HG02798 (cell line): Measurements from ENCODE around the gene TENT5D.
"Not testable (repeated sequence)": the region's sequence is repeated elsewhere in the genome, so short reads cannot be mapped to it uniquely, and the experiment has no call there.

Experiments used
- ATAC-seq: cut with Tn5 transposase; IDR thresholded peaks from one replicate; pipeline ENCODE4 v1.9.1; 2021; ENCODE audit warnings: mild to moderate bottlenecking; ENCODE audit not compliant: unreplicated experiment, poor library complexity

Gene TENT5D

DNA sequence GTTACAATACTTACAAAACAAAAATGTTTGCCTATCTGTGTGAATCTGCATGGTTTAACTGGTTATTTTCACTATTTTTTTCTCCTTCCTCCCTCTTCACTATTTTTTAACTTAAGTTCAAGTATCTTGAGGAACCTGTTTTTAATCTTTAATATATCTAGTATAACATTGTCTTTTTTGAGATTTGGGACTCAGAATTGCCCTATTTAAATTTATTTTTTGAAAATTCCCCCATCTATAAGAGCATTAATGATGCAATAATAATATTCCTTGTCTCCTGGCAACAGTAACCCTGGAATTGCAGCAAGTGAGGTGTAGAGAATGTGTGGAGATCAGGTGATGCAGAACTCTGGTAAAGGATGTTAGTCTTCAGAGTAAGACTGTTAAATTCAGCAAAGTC lies at the start of gene TENT5D:
Gene TENT5D (plus strand): TSS at position 301 of the 400 bp plus-strand sequence. CDS start 22,093 bp downstream, outside the sequence.
- ATAC-seq: no peak

DNA sequence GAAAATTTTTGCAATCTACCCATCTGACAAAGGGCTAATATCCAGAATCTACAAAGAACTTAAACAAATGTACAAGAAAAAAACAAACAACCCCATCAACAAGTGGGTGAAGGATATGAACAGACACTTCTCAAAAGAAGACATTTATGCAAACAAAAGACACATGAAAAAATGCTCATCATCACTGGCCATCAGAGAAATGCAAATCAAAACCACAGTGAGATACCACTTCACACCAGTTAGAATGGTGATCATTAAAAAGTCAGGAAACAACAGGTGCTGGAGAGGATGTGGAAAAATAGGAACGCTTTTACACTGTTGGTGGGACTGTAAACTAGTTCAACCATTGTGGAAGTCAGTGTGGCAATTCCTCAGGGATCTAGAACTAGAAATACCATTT lies 34.6 kb upstream of the TENT5D start:
- not testable (repeated sequence) for ATAC-seq

DNA sequence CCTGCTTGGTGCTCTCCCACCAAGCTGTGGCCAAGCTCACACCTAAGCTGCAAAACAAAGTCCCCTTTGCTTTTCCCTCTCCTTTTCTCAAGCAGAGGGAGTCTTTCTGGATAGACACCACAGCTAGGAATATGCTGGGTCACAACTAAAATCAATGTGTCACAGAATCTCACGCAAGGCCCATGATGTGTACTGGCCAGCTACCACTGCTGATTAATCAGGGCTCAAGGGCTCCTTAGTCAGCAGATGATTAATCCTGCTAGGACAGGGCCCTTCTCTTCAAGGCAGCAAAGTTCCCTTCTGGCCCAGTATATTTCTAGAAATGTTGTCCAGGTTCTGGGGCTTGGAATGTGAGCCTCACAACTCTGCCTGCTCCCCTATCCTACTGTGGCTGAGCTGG lies 32.0 kb upstream of the TENT5D start:
- no peak for ATAC-seq

DNA sequence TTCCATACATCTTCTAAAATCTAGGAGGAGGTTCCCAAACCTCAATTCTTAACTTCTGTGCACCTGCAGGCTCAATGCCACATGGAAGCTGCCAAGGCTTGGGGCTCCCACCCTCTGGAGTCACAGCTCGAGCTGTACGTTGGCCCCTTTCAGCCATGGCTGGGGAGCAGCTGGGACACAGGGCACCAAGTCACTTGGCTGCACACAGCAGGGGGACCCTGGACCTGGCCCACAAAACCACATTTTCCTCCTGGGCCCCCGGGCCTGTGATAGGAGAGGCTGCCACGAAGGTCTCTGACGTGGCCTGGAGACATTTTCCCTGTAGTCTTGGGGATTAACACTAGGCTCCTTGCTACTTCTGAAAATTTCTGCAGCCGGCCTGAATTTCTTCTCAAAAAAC lies 8.2 kb upstream of the TENT5D start:
- no peak for ATAC-seq

DNA sequence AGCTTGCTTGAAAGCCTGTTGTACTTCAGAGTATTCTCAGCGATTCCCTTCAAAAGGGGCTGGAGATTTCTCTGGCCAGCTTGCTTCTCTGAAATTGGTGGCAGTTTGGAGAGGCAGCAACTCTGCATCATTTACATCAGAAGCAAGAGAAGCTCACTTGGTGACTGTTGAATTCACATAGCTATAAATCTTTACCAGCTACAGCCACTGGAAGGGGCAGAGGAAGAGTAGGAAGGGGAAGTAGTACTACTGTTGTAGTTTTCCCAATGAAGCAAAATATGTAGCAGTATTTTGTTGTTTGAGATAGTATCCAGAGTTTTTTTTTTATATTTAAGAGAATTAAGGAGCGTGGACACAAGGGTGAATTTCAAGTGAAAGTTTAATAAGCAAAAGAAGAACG lies 2.8 kb downstream of the TENT5D start:
- ATAC-seq: no peak

DNA sequence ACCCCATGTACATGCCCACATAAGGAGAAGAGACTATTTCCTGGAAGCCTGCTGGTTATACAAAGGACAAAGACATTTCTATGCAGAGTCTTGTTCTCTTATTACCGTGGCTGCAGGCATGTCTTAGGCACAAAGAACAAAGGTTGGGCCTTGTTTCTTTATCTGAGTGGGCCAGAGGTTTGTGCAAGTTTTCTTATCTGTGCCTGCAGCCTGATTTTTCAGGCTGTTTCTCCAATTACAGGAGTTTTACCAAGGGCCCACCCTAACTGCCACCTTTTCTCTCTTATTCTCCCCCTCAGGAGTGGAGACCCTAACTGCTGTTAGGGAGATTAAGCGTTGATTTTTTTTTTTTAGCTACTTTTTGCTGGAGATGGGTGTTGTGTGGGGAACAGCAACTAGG lies 3.5 kb downstream of the TENT5D start:
- ATAC-seq: no peak

DNA sequence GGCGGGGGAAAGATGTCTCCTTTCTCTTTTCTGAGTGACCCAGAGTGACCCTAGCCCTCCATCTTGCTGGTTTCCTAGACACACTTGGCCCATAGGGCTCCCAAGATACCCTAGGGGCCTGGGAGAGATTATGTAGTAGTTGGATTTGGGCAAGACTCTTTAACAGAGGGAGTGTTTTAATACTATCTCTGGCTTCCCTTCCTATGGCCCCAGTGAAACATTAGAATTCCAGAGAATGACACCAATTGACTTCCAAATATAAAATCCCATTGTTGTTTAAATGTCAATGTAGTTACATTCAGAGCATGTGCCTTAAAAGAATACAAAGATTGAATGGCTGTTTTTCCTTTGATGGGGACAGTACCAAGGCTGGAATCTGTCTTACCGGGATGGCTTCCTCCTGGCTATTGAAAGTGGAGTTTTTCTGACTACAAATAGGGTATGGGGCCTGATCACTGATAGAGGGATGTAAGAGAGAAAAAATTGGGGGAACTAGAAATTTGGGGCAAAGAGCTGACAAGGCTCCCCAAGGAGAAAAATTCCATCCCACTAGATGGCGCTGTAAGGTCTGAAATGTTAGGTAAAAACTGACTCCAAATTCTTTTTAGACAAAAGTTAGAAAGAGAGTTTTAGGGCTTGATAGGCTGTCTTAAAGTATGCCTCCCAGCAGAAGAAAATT lies 10.7 kb downstream of the TENT5D start:
- ATAC-seq: no peak

DNA sequence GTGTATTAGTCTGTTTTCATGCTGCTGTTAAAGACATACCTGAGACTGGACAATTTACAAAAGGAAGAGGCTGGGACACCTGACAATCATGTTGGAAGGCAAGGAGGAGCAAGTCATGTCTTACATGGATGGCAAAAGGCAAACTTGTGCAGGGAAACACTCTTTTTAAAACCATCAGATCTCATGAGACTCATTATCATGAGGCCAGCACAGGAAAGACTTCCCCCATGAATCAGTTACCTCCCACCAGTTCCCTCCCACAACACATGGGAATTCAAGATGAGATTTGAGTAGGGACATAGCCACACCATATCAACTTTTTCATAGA lies 11.2 kb downstream of the TENT5D start:
- no peak for ATAC-seq

DNA sequence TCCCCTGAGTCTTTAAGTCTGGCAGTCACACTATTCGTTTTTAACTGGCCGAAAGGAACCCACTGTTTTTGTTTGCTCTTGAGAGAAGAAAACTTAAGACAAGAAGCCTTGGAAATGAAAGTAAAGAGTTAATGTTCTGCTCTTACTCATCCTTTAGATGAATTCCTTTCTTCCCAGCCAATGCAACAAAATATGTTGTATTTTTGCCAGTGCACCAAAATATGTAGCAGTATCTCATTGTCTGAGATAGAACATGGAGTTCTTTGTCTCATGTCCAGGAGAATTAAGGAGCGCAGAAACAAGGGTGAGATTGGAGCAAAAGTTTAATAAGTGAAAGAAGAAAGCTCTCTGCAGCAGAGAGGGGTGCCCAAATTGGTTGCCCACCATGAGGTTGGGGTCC lies 12.2 kb downstream of the TENT5D start:
- no peak for ATAC-seq

DNA sequence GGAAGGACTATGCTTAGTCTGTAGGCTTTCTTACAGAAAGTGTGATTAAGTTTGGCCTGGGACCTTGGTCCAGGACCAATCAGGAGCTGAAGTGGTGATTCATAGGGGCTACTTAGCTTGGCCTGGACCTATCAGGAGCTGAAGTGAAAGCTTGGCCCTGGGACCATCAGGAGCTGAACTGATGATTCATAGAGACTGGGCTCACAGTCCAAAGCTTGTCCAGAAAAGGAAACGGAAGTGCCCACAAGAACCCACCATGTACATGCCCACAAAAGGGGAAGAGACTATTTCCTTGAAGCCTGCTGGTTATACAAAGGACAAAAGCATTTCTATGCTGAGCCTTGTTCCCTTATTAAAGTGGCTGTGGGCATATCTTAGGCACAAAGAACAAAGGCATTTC lies 12.6 kb downstream of the TENT5D start:
- ATAC-seq: no peak

DNA sequence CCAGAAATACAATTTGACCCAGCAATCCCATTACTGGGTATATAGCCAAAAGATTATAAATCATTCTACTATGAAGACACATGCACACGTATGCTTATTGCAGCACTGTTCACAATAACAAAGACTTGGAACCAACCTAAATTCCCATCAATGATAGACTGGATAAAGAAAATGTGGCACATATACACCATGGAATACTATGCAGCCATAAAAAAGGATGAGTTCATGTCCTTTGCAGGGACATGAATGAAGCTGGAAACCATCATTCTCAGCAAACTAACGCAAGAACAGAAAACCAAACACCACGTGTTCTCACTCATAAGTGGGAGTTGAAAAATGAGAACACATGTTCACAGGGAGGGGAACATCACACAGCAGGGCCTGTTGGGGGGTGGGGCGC lies 47.9 kb downstream of the TENT5D start:
- not testable (repeated sequence) for ATAC-seq

DNA sequence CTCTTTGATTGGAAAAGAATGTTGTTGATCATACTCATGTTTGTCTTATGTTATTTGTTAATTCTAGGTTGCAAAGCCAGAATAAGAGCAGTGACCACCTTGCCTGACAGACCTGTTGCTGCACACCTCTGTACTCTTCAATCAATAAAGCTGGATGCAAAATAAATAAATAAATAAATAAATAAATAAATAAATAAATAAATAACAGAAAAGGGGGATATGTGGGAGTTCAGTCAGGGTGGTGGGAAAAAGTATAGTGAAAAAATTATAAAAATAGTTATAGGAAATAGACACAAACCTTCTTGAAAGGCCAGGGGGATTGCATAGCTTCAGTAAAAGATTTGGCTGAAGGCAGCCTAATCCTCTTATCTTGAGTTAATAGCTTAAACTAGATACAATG lies 51.3 kb downstream of the TENT5D start:
- no peak for ATAC-seq

DNA sequence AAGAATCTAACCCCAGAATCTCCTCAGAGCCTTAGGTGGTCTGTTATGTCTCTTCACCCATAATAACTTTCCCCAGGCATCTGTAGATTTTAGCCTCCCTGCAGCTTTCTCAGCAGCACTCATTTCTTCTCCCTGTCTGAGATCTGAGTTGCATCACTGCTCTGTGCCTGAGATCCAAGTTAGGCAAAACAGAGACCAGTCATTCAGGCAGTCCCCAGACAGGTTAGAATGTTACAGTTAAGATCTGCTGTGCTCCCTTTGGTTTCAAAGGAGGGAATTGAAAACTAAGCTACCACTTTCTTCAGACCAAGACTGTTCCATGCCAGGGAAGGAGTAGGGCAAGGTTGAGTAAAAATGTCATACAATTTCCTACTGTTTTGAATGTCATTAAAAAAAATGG lies 65.3 kb downstream of the TENT5D start:
- no peak for ATAC-seq

DNA sequence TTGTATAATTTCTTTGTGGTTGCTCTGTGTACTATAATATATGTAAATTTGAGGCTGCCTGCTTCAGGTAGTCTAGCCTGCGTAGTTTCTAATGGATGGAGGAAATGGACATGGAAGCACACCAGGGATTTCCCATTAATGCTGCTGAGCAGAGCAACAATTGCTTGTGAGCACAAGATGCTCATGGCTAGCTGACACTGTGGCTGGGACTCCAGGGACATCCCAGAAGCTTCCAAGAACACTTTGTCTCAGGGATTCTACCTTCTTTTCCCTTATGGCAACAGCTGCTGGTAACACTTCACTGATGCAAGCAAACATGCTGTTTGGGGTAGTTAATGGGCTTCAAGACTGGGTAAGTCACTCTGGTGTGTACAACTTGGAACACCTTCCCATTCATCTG lies 66.1 kb downstream of the TENT5D start:
- no peak for ATAC-seq

DNA sequence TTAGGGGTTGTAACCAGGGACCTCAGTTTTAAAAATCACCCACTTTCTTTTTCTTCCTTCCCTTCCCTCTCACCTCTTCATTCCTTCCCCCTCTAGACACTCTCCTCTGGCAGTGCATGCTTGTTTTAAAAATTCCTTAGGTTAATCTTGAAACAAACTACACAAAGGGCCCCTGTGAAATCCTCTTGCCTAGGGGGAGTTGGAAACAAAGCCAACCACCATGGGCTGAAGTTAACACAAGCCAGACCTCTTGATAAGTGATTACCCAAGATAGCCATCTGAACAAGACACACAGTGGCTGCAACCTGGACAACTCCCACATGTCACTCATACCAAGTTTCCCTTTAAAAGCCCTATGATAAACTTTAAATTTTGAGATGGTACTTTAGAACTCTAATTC lies 68.9 kb downstream of the TENT5D start:
- ATAC-seq: no peak
